GM21576 (cell line): ENCODE data around the gene ANK2.

ENCODE experiments used
- ATAC-seq: cut with Tn5 transposase; IDR thresholded peaks from one replicate; pipeline ENCODE4 v1.9.1; 2021; ENCODE audit warnings: mild to moderate bottlenecking, moderate library complexity; ENCODE audit not compliant: unreplicated experiment

Gene ANK2

DNA sequence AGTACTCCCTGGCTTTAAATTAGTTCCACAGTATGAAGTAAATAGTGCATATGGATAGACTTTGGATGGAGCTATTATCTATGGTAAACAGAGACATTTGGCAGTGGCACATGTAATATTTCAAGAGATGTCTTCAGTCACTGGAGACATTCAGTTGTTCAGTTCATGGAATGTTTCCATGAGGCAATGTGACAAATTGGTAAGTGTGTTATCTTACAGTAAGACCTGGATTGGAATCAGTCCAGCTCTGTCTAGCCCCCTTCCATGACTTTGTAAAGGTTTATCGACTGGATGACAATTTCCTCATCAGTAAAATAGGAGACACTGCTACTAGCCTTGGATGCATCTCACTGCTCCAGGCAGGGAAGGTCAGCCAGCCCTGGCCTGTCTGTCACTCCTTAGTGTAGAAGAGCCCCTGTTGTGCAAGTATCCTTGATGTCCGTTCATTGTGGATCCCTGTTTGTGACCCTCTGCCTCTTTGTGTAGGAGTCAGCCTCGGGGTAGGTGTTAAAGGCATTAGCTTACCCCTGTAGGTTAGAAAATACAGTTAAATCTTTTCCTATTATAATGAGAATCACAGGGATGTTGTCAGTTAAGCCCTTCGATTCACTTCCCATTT, 335.9 kb downstream of the ANK2 start:
- ATAC-seq, result no peak

- ATAC-seq, result no peak
Measured at GRCh38 chr4:113389160-113389559, 339.7 kb downstream of the ANK2 start.

DNA sequence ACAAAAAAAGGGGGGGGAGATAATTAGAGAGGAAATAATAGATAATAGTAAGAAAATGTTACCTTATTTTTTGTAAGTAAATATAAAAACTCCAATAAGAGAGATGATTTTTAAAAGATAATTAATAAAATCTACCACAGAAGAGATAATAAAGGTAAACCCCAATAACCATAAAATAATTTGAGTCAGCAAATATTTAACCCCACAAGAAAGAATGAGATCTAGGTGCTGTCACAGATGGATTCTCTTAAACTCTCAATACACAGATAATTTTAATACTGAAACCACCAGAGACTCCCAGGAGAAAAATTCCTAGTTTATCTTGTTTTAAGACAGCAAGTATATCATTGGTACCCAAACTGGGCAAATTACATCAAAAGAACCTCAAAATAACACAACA, 341.4 kb downstream of the ANK2 start:
- ATAC-seq, result no peak

- ATAC-seq, result no peak
Measured at GRCh38 chr4:113394108-113394729, 344.8 kb downstream of the ANK2 start.

GRCh38 chr4:113394730-113395530, 345.5 kb downstream of the ANK2 start:
- peak; percentile 96 for ATAC-seq

DNA sequence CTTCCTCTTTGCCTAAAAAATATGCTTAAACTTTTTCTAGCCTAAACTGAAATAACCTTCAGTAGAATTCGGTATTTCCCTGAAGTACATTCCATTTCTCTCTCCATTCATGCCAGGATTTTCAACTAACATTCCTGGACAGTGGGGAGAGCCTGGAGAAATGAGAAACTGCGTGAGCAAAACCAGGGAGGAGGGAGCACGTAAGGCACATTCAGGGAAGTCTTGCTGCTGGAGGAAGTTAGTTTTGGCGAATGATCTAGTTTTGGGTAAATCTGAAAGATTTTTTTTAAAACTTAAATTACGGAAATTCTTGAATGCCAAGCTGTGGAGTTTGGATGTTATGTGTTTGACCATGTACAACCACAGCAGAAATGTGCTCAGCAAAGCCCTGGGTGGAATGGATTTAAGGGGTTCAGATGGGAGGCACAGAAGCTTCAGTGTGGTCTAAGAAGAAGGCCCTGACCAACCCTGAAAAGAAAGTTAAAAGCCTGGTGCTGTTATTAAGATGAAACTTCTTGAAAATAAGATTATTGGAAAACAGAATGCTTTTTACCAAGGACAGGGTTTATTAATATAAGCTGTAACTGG, 347.8 kb downstream of the ANK2 start:
- ATAC-seq, result no peak

- no peak for ATAC-seq
Measured at GRCh38 chr4:113398441-113399143, 349.1 kb downstream of the ANK2 start.

DNA sequence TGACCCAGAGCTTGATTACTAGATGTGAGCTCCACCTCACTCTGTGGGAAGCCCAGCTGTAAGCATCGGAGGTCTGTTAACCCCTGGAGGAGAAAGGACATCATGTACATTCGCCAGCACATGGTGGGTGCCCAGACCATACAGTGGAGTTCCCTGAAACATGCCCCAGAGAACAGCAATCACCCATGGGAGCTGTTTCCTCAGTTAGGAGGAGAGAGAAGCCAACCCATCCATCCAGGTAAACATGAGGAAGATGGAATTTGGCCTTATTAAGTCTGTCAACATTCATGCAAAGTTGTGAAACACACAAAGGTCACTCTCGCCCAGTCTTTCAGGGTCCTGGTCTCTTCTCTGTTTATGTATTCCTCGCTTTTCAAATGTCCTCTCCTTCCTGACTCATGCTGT, 354.7 kb downstream of the ANK2 start:
- ATAC-seq, result no peak

DNA sequence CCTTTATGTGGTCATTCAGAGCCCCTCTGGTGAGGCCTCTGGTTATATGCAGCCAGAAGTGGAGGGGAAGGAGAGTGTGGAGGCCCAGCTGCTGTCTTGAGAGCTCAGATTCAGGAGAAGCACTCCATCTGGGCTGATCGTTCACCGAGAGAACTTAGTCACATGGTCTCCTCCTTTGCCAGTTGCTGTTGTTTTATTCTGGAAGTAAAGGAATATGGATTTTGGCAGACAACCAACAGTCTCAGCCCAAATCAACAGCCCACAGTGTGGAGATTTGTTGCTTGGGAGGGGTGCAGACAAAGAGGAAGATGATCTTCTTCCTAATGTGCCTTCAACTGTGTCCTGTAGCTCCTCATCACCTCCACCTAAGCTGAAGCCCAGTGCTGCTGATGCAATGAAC, 355.4 kb downstream of the ANK2 start:
- ATAC-seq, result no peak

DNA sequence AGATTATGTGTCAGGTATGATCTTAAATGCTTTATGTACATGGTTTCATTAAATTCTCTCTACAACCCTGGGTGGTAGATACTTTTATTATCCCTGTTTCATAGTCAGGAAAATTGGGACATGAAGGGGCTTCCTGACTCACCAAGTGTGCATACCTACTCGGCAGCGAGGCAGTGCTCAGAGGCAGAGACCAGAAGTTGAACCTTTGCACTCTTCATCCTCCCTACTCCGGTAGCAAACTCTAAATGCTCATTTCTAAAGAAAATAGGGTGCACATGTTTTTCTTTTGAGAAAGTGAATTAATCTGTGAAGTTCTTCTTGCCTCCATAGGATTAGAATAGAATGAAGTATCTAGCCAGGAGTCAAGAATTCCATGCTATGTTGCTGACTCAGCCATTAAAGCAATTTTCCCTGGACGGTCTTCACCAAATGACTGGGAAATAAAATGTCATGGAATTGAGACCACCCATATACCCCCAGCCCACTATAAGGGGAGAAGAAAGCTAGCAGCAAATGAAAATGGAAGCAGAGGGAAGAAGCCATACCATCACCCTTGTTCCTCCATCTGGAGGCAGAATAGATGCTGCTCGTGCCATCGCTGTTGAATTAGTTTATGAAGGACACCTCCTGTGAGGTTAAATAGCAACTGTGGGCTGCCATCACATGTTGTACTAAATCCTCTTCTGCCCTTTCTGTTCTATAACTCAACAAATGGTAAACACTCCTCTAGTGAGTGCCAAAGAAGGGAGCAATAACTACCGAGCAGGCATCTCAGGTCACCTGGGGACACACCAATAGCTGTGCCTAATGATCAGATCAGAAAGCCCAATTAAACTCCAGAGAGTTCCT, 356.6 kb downstream of the ANK2 start:
- no peak for ATAC-seq

- no peak for ATAC-seq
Measured at GRCh38 chr4:113406723-113407016, 357.2 kb downstream of the ANK2 start.

- ATAC-seq, result no peak
Measured at GRCh38 chr4:113407409-113407808, 358.0 kb downstream of the ANK2 start.

DNA sequence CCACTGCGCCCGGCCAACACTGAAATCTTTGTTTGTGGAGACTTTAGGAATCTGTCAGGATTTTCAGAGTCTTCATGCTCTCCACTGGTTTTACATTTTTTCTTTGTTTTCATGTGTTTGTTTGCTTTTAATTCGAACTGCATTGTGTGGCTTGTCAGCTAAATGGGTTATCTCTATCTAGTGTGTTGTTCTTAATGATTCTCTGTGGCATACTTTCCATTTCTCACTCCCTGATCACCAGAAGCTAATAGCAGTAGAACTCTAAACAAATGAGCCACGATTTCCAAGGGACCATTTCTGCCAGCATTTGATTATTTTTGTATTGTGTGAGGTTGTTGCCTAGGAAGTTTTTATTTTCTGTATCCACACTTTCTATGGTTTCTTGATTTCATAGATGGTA, 359.7 kb downstream of the ANK2 start:
- ATAC-seq, result no peak

- ATAC-seq, result no peak
Measured at GRCh38 chr4:113410686-113411085, 361.2 kb downstream of the ANK2 start.

DNA sequence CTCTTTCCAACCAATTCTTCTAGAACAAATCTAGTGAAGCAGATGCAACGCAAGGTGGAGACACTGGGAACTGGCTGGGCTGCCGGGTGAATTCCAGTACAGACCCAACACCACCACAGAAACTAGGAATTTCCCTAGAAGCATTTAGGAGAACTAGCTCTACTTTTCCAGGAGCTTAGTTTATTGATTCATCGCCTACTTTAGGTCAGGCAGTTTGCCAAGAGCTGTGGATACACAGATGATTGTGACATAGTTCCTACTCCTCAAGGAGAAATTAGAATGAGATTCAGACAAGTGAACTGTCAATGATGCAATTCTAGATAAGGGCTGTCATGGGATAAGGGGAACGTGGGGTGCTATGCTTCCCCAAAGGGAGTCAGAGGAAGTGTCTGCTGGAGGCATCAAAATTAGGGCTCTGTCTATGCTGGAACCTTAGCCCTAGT, 362.1 kb downstream of the ANK2 start:
- ATAC-seq, result no peak

GRCh38 chr4:113419631-113420030, 370.2 kb downstream of the ANK2 start:
- no peak for ATAC-seq

DNA sequence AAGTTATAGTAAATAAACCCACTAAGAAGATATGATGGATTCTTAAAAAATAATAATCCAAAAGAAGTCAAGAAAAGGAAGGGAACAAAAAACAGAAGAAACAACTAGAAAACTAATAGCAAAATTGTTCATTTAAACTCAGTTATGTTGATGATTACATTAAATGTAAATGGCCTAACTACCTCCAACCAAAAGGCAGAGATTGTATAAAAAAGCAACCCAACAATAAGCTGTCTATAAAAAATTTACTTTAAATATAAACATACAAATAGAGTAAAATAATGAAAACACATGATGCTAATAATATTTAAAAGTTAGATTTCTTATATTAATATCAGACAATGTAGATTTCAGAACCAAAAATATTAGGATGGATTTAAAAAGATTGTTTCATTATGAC, 371.5 kb downstream of the ANK2 start:
- no peak for ATAC-seq

DNA sequence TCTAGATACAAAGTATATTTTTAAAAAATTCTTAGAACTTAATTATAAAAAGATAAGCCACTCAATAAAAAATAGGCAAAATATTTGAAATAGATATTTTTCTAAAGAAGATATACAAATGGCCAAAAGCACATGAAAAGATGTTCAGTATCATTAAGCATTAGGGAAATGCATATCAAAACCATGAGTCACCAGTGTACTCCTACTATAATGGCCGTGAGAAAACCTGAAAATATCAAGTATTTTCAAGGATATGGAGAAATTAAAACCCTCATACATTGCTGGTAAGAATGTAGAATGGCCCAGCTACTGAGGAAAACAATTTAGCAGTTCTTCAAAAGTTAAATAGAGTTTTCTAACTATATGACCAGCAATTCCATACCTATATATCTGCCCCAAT, 374.2 kb downstream of the ANK2 start:
- ATAC-seq, result no peak

- no peak for ATAC-seq
Measured at GRCh38 chr4:113433116-113433515, 383.7 kb downstream of the ANK2 start.
